Bronchus fibroblast of lung (primary cell): Measurements from ENCODE around the gene VAMP1. TPM values are rescaled to one million over a fixed set of nuclear protein-coding genes. Genes with fewer than 3 reads are reported as not detected.

Source experiments
- total RNA-seq: library from RNA; depleted of rRNA; stranded (reverse); fragments of >200 nt; gene quantifications from 2 replicates; pipeline ENCODE4 v1.2.3, GENCODE V29; 2015

Gene VAMP1
- 3.6 and 4.5 TPM in 2 replicates for total RNA-seq

GRCh38 chr12:6470375-6471163 lies at the start of gene VAMP1:
Gene VAMP1, minus strand, starts transcription at chr12:6470677. Its CDS starts 146 bp downstream, at chr12:6470531.

DNA sequence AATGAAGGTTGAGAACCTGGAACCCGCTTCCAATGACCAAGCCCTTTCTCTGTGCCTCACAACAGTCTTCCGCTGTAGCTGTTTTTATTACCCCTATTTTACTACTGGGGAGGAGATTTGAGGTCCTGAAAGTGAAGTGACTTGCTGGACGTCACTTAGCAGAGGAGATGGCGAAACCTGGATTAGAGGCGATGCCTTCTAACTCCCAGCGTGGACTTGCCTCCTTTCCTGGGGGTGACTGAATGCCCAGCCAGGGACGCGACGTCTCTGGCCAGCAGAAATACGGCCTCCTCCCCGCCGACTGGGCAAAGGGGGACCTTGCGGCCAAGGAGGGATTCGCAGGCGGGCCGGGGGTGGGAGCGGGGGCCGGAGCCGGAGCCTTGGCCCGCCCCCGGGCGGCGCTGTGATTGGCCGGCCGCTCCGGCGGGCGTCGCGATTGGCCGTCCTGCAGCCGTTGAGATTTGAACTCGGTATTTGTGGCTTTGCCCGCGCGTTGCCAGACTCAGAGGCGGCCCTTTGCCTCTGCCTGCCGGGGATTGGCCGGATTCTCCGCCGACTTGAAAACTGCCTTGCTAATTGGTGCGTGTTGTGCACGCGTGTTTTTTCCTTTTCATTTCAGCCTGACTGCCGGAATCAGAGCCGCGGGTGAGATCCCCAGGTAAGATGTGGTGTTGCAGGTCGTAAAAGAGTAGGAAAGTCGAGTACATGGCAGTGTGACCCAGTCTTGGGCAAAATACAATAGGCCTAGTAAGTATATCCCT lies 23.2 kb upstream of the VAMP1 start, which contains the start of gene NCAPD2:
Gene NCAPD2, plus strand, starts transcription at position 606 of the 761 bp plus-strand sequence. CDS start 997 bp downstream, outside the sequence.

DNA sequence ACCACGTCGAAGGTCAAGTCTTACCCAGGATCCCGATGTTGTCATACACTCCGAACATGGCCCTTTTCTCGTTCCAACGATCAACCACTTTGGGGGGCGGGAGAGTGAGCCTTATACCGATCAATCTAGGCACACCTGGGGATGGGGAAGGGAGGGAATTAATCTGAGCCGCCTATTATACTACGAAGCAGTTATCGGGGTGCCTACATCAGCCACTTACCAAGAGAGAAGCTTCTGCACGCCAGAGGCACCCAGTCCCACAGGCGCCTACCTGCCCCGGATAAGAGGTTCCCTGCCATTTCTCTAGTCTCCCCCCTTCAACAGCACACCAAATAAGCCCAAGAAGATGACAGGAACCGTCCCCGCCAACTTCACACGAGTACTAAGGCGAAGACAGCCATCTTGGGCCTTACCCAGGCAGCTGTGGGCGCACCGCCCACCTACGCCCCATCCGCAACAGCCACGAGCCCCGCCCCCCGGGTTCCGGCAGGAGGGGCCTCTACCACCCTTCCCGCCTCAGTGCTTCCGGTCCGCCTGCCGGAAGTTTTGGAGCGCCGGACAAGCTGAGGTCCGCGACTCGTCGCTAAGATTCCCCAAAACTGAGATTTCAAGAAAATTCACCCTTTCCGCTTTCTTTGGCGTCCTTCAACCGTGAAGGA lies 22.5 kb upstream of the VAMP1 start, which contains the start of gene MRPL51:
Gene MRPL51, minus strand, starts transcription at position 425 of the 659 bp plus-strand sequence. Its CDS starts 126 bp downstream, at position 299.

GRCh38 chr12:6451348-6452244 lies 18.9 kb downstream of the VAMP1 start, which contains the start of gene TAPBPL:
Gene TAPBPL, plus strand, starts transcription at chr12:6452042. Its CDS starts 207 bp downstream, at chr12:6452249.

DNA sequence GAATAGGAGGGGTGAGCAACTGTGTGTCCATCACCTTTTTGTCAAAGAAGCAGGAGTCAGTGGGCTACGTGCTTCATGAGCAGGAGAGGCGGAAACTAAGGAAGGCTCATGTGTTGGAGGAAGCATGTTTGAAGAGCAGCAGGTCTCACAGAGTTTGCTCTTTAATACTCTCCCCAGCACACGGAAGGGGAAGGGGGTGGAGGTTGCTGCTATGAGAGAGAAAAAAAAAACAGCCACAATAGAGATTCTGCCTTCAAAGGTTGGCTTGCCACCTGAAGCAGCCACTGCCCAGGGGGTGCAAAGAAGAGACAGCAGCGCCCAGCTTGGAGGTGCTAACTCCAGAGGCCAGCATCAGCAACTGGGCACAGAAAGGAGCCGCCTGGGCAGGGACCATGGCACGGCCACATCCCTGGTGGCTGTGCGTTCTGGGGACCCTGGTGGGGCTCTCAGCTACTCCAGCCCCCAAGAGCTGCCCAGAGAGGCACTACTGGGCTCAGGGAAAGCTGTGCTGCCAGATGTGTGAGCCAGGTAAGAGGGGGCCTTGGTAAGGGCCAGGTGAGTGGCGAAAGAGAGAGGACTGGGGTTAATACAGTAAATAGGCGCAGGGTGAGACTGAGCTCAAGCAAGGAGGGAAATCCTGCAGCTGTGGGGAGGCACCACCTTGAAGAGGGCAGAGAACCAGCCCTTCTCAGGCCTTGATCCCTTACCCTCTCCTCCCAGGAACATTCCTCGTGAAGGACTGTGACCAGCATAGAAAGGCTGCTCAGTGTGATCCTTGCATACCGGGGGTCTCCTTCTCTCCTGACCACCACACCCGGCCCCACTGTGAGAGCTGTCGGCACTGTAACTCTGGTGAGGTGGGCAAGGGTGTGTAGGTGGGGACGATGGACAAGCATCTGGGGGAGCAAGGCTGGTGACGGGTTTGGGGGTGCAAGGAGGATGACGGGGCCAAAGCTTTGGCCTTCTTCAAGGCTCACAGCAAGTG lies 25.5 kb downstream of the VAMP1 start, which contains the start of gene CD27:
Gene CD27, plus strand, starts transcription at position 252 of the 985 bp plus-strand sequence. Its CDS starts 141 bp downstream, at position 393.

Other genes with a start within 250 kb of the VAMP1 start
- gene PLEKHG6, start 160.0 kb downstream of the VAMP1 start, total RNA-seq = 0.67 and 0.89 TPM in 2 replicates
- gene TNFRSF1A, start 128.6 kb downstream of the VAMP1 start, total RNA-seq = 251 and 310 TPM in 2 replicates
- 0.67 and 1.0 TPM in 2 replicates for gene SCNN1A, start 95.1 kb downstream of the VAMP1 start, total RNA-seq
- gene LTBR, start 86.5 kb downstream of the VAMP1 start, total RNA-seq = 153 and 165 TPM in 2 replicates
- gene CD27, start 25.7 kb downstream of the VAMP1 start, total RNA-seq = 0.15 TPM in 1 of 2 replicates, not detected in the other
- gene TAPBPL, start 18.6 kb downstream of the VAMP1 start, total RNA-seq = 6.9 and 10.4 TPM in 2 replicates
- gene MRPL51, start 22.6 kb upstream of the VAMP1 start, total RNA-seq = 138 and 139 TPM in 2 replicates
- 141 and 150 TPM in 2 replicates for gene NCAPD2, start 23.4 kb upstream of the VAMP1 start, total RNA-seq
- gene GAPDH, start 63.8 kb upstream of the VAMP1 start, total RNA-seq = 7,240 and 8,467 TPM in 2 replicates
- 11.0 and 11.8 TPM in 2 replicates for gene IFFO1, start 85.4 kb upstream of the VAMP1 start, total RNA-seq
- 24.4 and 25.9 TPM in 2 replicates for gene NOP2, start 97.6 kb upstream of the VAMP1 start, total RNA-seq
- 173 and 195 TPM in 2 replicates for gene CHD4, start 136.7 kb upstream of the VAMP1 start, total RNA-seq
- 0.17 TPM in 1 of 2 replicates, not detected in the other for gene LPAR5, start 165.3 kb upstream of the VAMP1 start, total RNA-seq
- gene ACRBP, start 176.8 kb upstream of the VAMP1 start, total RNA-seq = 0.89 and 1.0 TPM in 2 replicates
- 28.7 TPM in 2 replicates for gene ING4, start 192.4 kb upstream of the VAMP1 start, total RNA-seq
- 21.4 and 24.5 TPM in 2 replicates for gene ZNF384, start 218.7 kb upstream of the VAMP1 start, total RNA-seq
- 0.17 and 0.74 TPM in 2 replicates for gene PIANP, start 230.1 kb upstream of the VAMP1 start, total RNA-seq